GM12878 (cell line): Measurements from ENCODE around the gene SRGAP1. TPM values are rescaled to one million over a fixed set of nuclear protein-coding genes. Genes with fewer than 3 reads are reported as not detected.

Experiments used
- ATAC-seq: fragments of 200-7000 bp; cut with Tn5 transposase; 3 replicates; pipeline ENCODE4 v1.9.1; 2020; ENCODE audit warnings: mild to moderate bottlenecking, moderate library complexity
- BruUV-seq: library from RNA; stranded (reverse); fragments of 400-500 nt; replicated peaks from 2 replicates; lab custom pipeline; 2021; lab: Mats Ljungman, UMichigan
- CTCF ChIA-PET: fragments of 300-600 bp; sonication (Branson Sonifier 250); formaldehyde crosslinking; extraction: SDS; loops from one replicate; lab custom pipeline; 2021; ENCODE audit warnings: inconsistent platforms; lab: Yijun Ruan, JAX
- POLR2A ChIA-PET: fragments of 350-600 bp; formaldehyde crosslinking; extraction: SDS; loops from one replicate; lab custom pipeline; 2021; ENCODE audit warnings: inconsistent platforms; lab: Charles Lee
- RAD21 ChIA-PET: fragments of 300-600 bp; sonication (Branson Sonifier 250); formaldehyde crosslinking; loops from one replicate; lab custom pipeline; 2023; ENCODE audit warnings: antibody characterized with exemption; ENCODE audit not compliant: unreplicated experiment; lab: Charles Lee
- SMC1A ChIA-PET: fragments of 300-600 bp; sonication (Branson Sonifier 250); formaldehyde crosslinking; loops from one replicate; lab custom pipeline; 2023; ENCODE audit not compliant: unreplicated experiment, uncharacterized antibody; lab: Charles Lee
- DNase-seq: peaks from one replicate; pipeline ENCODE4 v3.0.0-alpha.2; 2011; ENCODE audit warnings: low read depth, low spot score
- FAIRE-seq: peaks from 3 replicates; lab custom pipeline; 2011; peaks lifted over from hg19 to GRCh38; lab: Jason Lieb, UNC
- H2AFZ ChIP-seq: 2 replicates; pipeline ENCODE4 v1.6.0; 2011; ENCODE audit warnings: low read depth, low read length, control low read depth; ENCODE audit not compliant: control insufficient read depth
- H3K27ac ChIP-seq: 2 replicates; pipeline ENCODE4 v1.5.1; 2011; ENCODE audit warnings: control low read depth; ENCODE audit not compliant: control insufficient read depth, insufficient read depth
- H3K27me3 ChIP-seq, 2 experiments: replicated peaks in 1 of 2; 2 replicates each; pipeline versions ENCODE4 v1.6.0 to v1.6.1; 2011; ENCODE audit warnings: low read length in 1 of 2; ENCODE audit not compliant: control insufficient read depth in 2 of 2, insufficient read depth in 2 of 2
- H3K36me3 ChIP-seq, 2 experiments: 2 replicates each; pipeline ENCODE4 v1.5.1; 2011; ENCODE audit warnings: low read length in 1 of 2; ENCODE audit not compliant: control insufficient read depth in 2 of 2, insufficient read depth in 2 of 2
- H3K4me1 ChIP-seq: 2 replicates; pipeline ENCODE4 v1.6.1; 2011; ENCODE audit warnings: mild to moderate bottlenecking, low read length, moderate library complexity, mixed read lengths; ENCODE audit not compliant: control insufficient read depth, insufficient read depth
- H3K4me2 ChIP-seq: 2 replicates; pipeline ENCODE4 v1.6.0; 2011; ENCODE audit warnings: control low read depth; ENCODE audit not compliant: control insufficient read depth, insufficient read depth
- H3K4me3 ChIP-seq: fragments of 200-600 bp; sonication (generic); 2 replicates; pipeline ENCODE4 v1.5.1; 2016
- H3K79me2 ChIP-seq: 2 replicates; pipeline ENCODE4 v1.6.0; 2011; ENCODE audit warnings: low read length; ENCODE audit not compliant: control insufficient read depth, insufficient read depth
- H3K9ac ChIP-seq: 2 replicates; pipeline ENCODE4 v1.8.0; 2011; ENCODE audit warnings: low read length, control low read depth, mixed read lengths; ENCODE audit not compliant: control insufficient read depth, insufficient read depth
- H3K9me3 ChIP-seq: replicated peaks from 3 replicates; pipeline ENCODE4 v1.5.1; 2011; ENCODE audit warnings: mild to moderate bottlenecking, low read length; ENCODE audit not compliant: control insufficient read depth, insufficient read depth
- H4K20me1 ChIP-seq: 2 replicates; pipeline ENCODE4 v1.6.0; 2011; ENCODE audit not compliant: control insufficient read depth, insufficient read depth
- ASH2L ChIP-seq: fragments of 300-600, 200-600 bp; sonication (generic); IDR thresholded peaks from 2 replicates; pipeline ENCODE4 v1.6.1; 2017; ENCODE audit warnings: low read depth, mild to moderate bottlenecking, borderline replicate concordance
- CHD2 ChIP-seq: IDR thresholded peaks from 2 replicates; pipeline ENCODE4 v1.6.1; 2011; ENCODE audit warnings: low read depth, low read length, improper control_type of control experiment, borderline replicate concordance
- EP300 ChIP-seq, 2 experiments: fragments of 150-350 bp in 1 of 2; IDR thresholded peaks; 2 replicates each; pipeline ENCODE4 v1.6.1; 2011 to 2012; ENCODE audit warnings: low read depth in 2 of 2, low read length in 2 of 2, borderline replicate concordance in 1 of 2, improper control_type of control experiment in 1 of 2, inconsistent platforms in 1 of 2; ENCODE audit not compliant: control insufficient read depth in 1 of 2
- EZH2 ChIP-seq: IDR thresholded peaks from 2 replicates; pipeline ENCODE4 v1.6.1; 2012; ENCODE audit warnings: low read depth, mild to moderate bottlenecking, control low read depth, inconsistent platforms, low read length, borderline replicate concordance; ENCODE audit not compliant: control insufficient read depth
- IKZF2 ChIP-seq, 2 experiments: fragments of 450-650 bp; IDR thresholded peaks; 2 replicates each; pipeline ENCODE4 v1.6.1; 2017; ENCODE audit warnings: mild to moderate bottlenecking in 2 of 2, moderate library complexity in 2 of 2
- MLLT1 ChIP-seq: fragments of 450-650 bp; IDR thresholded peaks from 2 replicates; pipeline ENCODE4 v1.6.1; 2016; ENCODE audit warnings: mild to moderate bottlenecking
- NR2F1 ChIP-seq: fragments of 450-650 bp; conservative IDR thresholded peaks from 2 replicates; pipeline ENCODE4 v1.6.1; 2017; ENCODE audit warnings: mild to moderate bottlenecking
- PBX3 ChIP-seq: IDR thresholded peaks from 2 replicates; pipeline ENCODE4 v1.6.1; 2011; ENCODE audit warnings: mild to moderate bottlenecking, low read depth, low read length, moderate library complexity; ENCODE audit not compliant: insufficient replicate concordance
- PML ChIP-seq: IDR thresholded peaks from 2 replicates; pipeline ENCODE4 v1.6.1; 2012; ENCODE audit warnings: low read length, inconsistent platforms
- RAD21 ChIP-seq: IDR thresholded peaks from 2 replicates; pipeline ENCODE4 v1.6.1; 2011; ENCODE audit warnings: mild to moderate bottlenecking, low read depth, low read length, moderate library complexity; ENCODE audit not compliant: insufficient read depth
- RAD51 ChIP-seq: fragments of 450-650 bp; IDR thresholded peaks from 2 replicates; pipeline ENCODE4 v1.6.1; 2016; ENCODE audit warnings: moderate library complexity, mild to moderate bottlenecking, inconsistent platforms
- RB1 ChIP-seq: fragments of 450-650 bp; formaldehyde crosslinking; IDR thresholded peaks from 2 replicates; pipeline ENCODE4 v1.6.1; 2017; ENCODE audit warnings: mild to moderate bottlenecking, borderline replicate concordance
- RBBP5 ChIP-seq: fragments of 200-600 bp; sonication (generic); conservative IDR thresholded peaks from 2 replicates; pipeline ENCODE4 v1.6.1; 2016
- SIN3A ChIP-seq: IDR thresholded peaks from 2 replicates; pipeline ENCODE4 v1.6.1; 2012; ENCODE audit warnings: low read depth, low read length, improper control_type of control experiment
- STAT3 ChIP-seq: IDR thresholded peaks from 2 replicates; pipeline ENCODE4 v1.6.1; 2011; ENCODE audit warnings: low read depth, low read length, improper control_type of control experiment
- TBL1XR1 ChIP-seq: IDR thresholded peaks from 2 replicates; pipeline ENCODE4 v1.6.1; 2012; ENCODE audit warnings: low read depth, low read length, improper control_type of control experiment
- ZNF24 ChIP-seq: fragments of 450-650 bp; IDR thresholded peaks from 2 replicates; pipeline ENCODE4 v1.6.1; 2017; ENCODE audit warnings: antibody characterized with exemption, mild to moderate bottlenecking
- ZNF274 ChIP-seq: IDR thresholded peaks from one replicate; pipeline ENCODE4 v1.8.0; 2011; ENCODE audit not compliant: insufficient read length, insufficient read depth
- ZNF384 ChIP-seq: IDR thresholded peaks from 2 replicates; pipeline ENCODE4 v1.6.1; 2012; ENCODE audit warnings: low read depth, mild to moderate bottlenecking, low read length, improper control_type of control experiment, borderline replicate concordance
- in situ Hi-C: fragments of 300-500 bp; cut with MboI; formaldehyde crosslinking; loops from 9 replicates; pipeline ENCODE4 v1.14.3; 2018; ENCODE audit warnings: mixed read lengths
- intact Hi-C: fragments of 100-400 bp; cut with micrococcal nuclease; formaldehyde crosslinking; loops from one replicate; pipeline ENCODE4 v1.14.2; 2022; ENCODE audit not compliant: unreplicated experiment
- polyA plus RNA-seq, 11 experiments: library from polyadenylated mRNA; depleted of rRNA in 4 of 11; unstranded in 6 of 11; stranded (reverse) in 5 of 11; fragments of >200 nt; fragmentation: Nextera tagmentation in 4 of 11; fragmentation: Illumina TruSeq in 1 of 11; extraction: Ambion mirVana in 4 of 11; extraction: Trizol in 1 of 11; gene quantifications; 1 replicate in 1 of 11; 2 replicates in 10 of 11; pipeline versions ENCODE4 v1.2.1 to v1.2.3, GENCODE V29; 2011 to 2016; ENCODE audit warnings: inconsistent platforms in 2 of 11, missing spikeins in 2 of 11, low read depth in 1 of 11
- total RNA-seq, 4 experiments: library from RNA; depleted of rRNA in 3 of 4; stranded (reverse); fragments of >200 nt in 3 of 4; fragmentation: Illumina TruSeq in 1 of 4; extraction: Trizol in 1 of 4; gene quantifications; 2 replicates each; pipeline versions ENCODE4 v1.2.1 to v1.2.3, GENCODE V29; 2013 to 2021
- TF ChIP-seq, protein P1 (sequence below): IDR thresholded peaks from 2 replicates; pipeline ENCODE4 v1.6.1; 2011; ENCODE audit warnings: low read depth, mild to moderate bottlenecking, low read length, moderate library complexity, borderline replicate concordance; ENCODE audit errors: extremely low read depth

SRGAP1 gene
- total and polyA plus RNA-seq, 10 of the 15 experiments (the other 5 are each of a cell fraction or from before 2014, with no cell fraction given): 0.16 to 0.85 (median 0.46) TPM

- ChIA-PET SMC1A (no interaction called here), POLR2A (no interaction called here), RAD21 (no interaction called here), CTCF (no interaction called here)
- DNase-seq (no peak), ATAC-seq (no peak), FAIRE-seq (no peak)
- Histone ChIP-seq H3K9ac (no peak overlapping the region), H3K27ac (no peak overlapping the region), H2AFZ (no peak overlapping the region), H3K36me3 (no peaks in the 10 kb centered on the region), H3K27me3 (no peaks in the 10 kb centered on the region), H4K20me1 (no peaks in the 10 kb centered on the region), H3K79me2 (no peaks in the 10 kb centered on the region), H3K4me1 (no peaks in the 10 kb centered on the region), H3K9me3 (no peaks in the 10 kb centered on the region), H3K4me2 (no peak overlapping the region), H3K4me3 (no peak overlapping the region)
- TF ChIP-seq RAD51 (no peak), ZNF274 (no peak), RBBP5 (no peak), EZH2 (no peak), CHD2 (no peak), RAD21 (no peak), ASH2L (no peak), NR2F1 (no peak), MLLT1 (no peak), RB1 (no peak), PML (no peak), TBL1XR1 (no peak), ZNF384 (no peak), SIN3A (no peak), STAT3 (no peak), ZNF24 (no peak), IKZF2 (IDR thresholded peaks at IDR 0.05) (no peak), EP300 (IDR thresholded peaks at IDR 0.05; ENCODE audit: borderline replicate concordance in 1 of 2, control insufficient read depth in 1 of 2, low read depth in 2 of 2, low read length in 2 of 2) (no peak), PBX3 (no peak)
- TF ChIP-seq, protein P1, sequence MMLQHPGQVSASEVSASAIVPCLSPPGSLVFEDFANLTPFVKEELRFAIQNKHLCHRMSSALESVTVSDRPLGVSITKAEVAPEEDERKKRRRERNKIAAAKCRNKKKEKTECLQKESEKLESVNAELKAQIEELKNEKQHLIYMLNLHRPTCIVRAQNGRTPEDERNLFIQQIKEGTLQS: no peak
- BruUV-seq: no TSS peak
- in situ Hi-C loops: no loop called here
- intact Hi-C loops: no loop called here
Observed at GRCh38 chr12:63948211-63948610, 103.7 kb downstream of the SRGAP1 start.
